ENCODE measurements around the gene HES5.

Gene HES5

GRCh38 chr1:2546515-2547209 lies 16.6 kb upstream of the HES5 start:
- peak; percentile 71 for DNase-seq

- DNase-seq, result peak; percentile 63
Measured at GRCh38 chr1:2545754-2546514, 15.9 kb upstream of the HES5 start.

GRCh38 chr1:2544875-2545640 lies 15.0 kb upstream of the HES5 start:
- no peak for DNase-seq

- no peak for DNase-seq
Measured at GRCh38 chr1:2544093-2544874, 14.2 kb upstream of the HES5 start.

GRCh38 chr1:2543543-2544092 lies 13.6 kb upstream of the HES5 start:
- peak; percentile 39 for DNase-seq

- no peak for DNase-seq
Measured at GRCh38 chr1:2542246-2542915, 12.3 kb upstream of the HES5 start.

GRCh38 chr1:2541619-2542245 lies 11.7 kb upstream of the HES5 start:
- no peak for DNase-seq

GRCh38 chr1:2540816-2541492 lies 10.9 kb upstream of the HES5 start:
- DNase-seq, result peak; percentile 20

GRCh38 chr1:2539312-2539907 lies 9.3 kb upstream of the HES5 start:
- DNase-seq, result no peak

GRCh38 chr1:2538872-2539271 lies 8.8 kb upstream of the HES5 start:
- DNase-seq, result no peak

GRCh38 chr1:2538376-2538775 lies 8.3 kb upstream of the HES5 start:
- DNase-seq, result no peak

- no peak for DNase-seq
Measured at GRCh38 chr1:2537784-2538115, 7.7 kb upstream of the HES5 start.

GRCh38 chr1:2535981-2536380 lies 5.9 kb upstream of the HES5 start:
- DNase-seq, result no peak

GRCh38 chr1:2535455-2535854 lies 5.4 kb upstream of the HES5 start:
- DNase-seq, result no peak

GRCh38 chr1:2534687-2535441 lies 4.8 kb upstream of the HES5 start:
- no peak for DNase-seq

GRCh38 chr1:2534315-2534686 lies 4.2 kb upstream of the HES5 start:
- no peak for DNase-seq

- no peak for DNase-seq
Measured at GRCh38 chr1:2533365-2533764, 3.3 kb upstream of the HES5 start.

- no peak for DNase-seq
Measured at GRCh38 chr1:2532485-2533160, 2.6 kb upstream of the HES5 start.
